ENCODE results near the gene NPHP4.
"Not testable (repeated sequence)": the region's sequence is repeated elsewhere in the genome, so short reads cannot be mapped to it uniquely, and the experiment has no call there.

Gene NPHP4

GRCh38 chr1:5934058-5934884, 58.0 kb downstream of the NPHP4 start:
- DNase-seq (ENCODE audit: low read depth in 2 of 2): no peak

DNA sequence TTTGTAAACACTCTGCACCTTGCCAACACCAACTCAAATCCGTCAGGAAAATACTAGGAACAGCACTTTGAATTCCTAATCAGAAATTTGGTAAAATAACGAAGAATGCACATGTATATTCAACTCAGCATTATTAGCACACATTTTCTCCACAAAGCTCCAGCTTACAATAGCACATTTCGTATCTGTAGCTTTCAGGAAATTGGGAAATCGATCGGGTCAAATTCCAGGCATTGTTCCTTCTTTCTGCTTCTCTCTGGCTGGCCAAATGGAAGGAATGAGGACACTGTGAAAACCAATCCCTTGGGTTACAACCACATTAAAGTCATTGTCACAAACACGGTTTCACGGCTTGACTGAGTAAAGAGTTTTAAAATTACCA, 58.6 kb downstream of the NPHP4 start:
- peak in 1 of 2 experiments; percentile 20 for DNase-seq (ENCODE audit: low read depth in 2 of 2)

GRCh38 chr1:5933050-5933449, 59.2 kb downstream of the NPHP4 start:
- no peak for DNase-seq (ENCODE audit: low read depth in 2 of 2)

- no peak for DNase-seq (ENCODE audit: low read depth in 2 of 2)
Measured at GRCh38 chr1:5928714-5929400, 63.4 kb downstream of the NPHP4 start.

GRCh38 chr1:5927506-5928370, 64.5 kb downstream of the NPHP4 start:
- no peak for DNase-seq (ENCODE audit: low read depth in 2 of 2)

- DNase-seq (ENCODE audit: low read depth in 2 of 2): no peak
Measured at GRCh38 chr1:5926686-5927435, 65.4 kb downstream of the NPHP4 start.

GRCh38 chr1:5922700-5923330, 69.4 kb downstream of the NPHP4 start:
- DNase-seq (ENCODE audit: low read depth in 2 of 2): not testable (repeated sequence)

- peak in 1 of 2 experiments; percentile 9 for DNase-seq (ENCODE audit: low read depth in 2 of 2)
Measured at GRCh38 chr1:5921671-5922070, 70.6 kb downstream of the NPHP4 start.

- no peak for DNase-seq (ENCODE audit: low read depth in 2 of 2)
Measured at GRCh38 chr1:5921129-5921528, 71.1 kb downstream of the NPHP4 start.

GRCh38 chr1:5920201-5920600, 72.0 kb downstream of the NPHP4 start:
- no peak for DNase-seq (ENCODE audit: low read depth in 2 of 2)

DNA sequence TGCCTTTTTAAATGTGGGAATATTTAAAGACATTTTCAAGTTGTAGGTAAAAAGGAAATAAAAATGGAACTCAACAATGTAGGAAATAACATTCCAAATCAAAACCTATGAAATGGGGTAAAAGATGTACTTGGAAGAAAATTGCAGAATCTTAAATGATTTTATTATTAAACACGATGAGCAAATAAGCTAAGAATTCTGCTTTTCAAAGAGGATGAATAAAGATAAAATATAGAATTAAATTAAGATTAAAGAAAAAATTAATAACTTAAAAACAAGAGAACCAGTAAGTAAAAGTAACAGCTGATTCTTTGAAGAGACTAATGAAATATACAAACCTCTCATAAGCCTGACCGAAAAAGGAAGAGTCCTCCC, 74.0 kb downstream of the NPHP4 start:
- DNase-seq (ENCODE audit: low read depth in 2 of 2): no peak

DNA sequence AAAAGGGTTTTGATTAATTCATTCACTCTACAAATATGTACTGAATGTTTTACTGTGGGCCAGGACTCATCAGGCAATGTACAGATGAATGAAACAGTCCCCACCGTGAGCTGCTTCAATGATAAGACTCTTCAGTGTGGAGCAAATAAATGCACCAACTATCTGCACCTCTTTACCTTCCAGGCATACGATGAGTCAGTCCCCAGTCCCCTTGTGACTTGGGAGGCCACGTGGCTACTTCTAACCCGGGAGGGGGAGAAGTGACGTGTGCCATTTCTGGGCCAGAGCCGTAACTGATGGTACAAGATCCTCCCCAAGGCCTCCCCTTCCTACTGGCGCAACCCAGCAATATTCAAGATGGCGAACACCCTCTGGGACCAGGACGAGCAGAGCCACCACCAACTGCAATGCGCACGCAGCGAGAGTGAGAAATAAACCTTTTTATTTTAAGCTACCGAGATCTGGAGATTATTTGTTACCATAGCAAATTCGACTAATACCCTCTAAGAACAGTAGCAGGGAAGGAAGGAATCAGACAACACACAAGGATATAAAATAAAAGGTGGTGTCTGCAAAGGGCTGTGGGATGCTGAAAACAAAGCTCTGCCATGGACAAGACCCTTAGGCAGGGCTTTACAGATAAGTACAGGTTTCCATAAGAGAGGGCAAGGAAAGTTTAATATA, 74.5 kb downstream of the NPHP4 start:
- no peak for DNase-seq (ENCODE audit: low read depth in 2 of 2)

DNA sequence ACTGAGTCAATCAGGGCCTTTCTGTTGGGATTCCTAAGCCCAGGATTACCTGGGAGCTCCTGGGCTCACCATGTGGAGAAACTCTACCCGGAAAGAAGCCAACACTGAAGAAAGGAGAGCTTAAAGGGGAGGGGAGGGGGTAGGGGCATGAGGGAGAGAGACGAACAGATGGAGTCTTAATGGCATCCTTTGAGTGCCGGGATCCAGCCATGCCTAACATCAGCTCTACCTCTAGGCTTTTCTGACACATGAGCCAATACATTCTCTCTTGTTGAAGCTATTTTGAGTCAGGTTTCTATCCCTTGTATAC, 75.0 kb downstream of the NPHP4 start:
- DNase-seq (ENCODE audit: low read depth in 2 of 2): no peak

DNA sequence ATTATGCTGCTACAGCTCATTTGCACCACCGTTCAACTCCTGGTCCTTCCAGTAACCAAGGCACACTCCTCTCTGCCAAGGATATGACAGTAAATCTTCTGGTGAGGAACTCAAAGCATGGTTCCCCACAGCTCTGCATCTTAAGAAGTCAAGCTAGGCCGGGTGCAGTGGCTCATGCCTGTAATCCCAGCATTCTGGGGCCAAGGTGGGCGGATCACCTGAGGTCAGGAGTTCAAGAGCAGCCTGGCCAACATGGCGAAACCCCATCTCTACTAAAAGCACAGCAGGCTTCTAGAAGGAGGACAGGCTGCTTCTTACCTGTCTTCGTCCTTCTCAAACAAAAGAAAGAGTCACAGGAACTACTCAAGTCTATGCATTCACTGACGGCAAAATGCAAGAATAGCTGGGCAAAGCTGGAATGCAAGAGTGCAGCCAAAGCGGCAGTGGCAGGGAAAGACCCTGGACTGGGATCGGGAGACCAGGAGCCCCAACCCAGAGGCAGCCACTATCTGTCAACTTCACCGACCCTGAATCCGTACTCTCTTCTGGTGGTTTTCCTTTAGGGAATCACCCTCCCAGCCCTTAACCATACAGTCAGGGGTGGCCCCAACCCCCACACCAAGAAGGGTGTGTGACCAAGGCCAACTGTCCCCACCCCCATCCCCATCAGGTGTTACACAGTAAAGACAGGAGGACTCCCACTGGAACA, 75.5 kb downstream of the NPHP4 start:
- no peak for DNase-seq (ENCODE audit: low read depth in 2 of 2)

DNA sequence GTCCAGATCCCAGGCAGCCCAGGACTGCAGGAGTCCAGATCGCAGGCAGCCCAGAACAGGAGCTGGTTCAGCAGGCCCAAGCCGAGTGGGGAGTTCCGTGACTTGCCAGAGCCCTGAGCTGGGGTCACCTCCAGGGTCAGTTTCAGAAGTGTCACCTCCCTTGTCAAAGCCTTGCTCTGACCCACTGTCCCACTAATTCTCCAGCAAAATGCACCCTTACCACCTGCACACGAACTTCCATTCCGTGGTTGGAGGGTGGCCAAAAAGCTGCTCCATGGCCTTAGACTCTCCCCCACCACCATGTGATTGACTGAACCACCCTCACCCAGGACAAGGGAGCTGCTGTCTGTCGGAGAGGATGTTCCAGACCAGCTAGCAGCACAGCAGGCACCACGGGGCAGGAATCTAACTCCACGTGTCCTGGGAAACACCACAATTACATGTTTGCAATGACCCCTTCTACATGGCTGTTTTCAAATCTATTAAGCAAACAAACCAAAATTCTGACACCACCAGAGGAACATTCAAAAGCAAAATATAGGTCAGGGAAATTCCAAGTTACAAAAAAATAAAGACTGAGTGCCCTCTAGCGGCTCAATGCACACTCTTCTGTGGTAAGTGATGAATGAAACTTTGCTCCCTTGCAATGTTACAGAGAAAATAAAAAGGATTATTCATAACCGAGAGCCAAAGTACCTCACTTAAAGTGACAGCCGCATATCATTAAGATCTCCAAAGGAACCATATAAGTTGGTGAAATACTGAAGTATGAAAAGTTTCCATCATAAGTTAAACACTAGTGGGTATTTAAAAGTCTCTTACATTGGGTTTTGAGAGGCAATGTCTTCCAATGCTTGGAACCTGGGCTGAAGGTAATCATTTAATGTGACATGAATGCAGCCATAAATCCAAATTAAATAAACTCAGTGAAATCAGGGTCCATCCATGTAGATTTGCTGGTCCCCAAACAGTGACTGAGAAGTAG, 76.3 kb downstream of the NPHP4 start:
- peak in 1 of 2 experiments; percentile 23 for DNase-seq (ENCODE audit: low read depth in 2 of 2)

GRCh38 chr1:5914676-5915365, 77.4 kb downstream of the NPHP4 start:
- DNase-seq (ENCODE audit: low read depth in 2 of 2): no peak

DNA sequence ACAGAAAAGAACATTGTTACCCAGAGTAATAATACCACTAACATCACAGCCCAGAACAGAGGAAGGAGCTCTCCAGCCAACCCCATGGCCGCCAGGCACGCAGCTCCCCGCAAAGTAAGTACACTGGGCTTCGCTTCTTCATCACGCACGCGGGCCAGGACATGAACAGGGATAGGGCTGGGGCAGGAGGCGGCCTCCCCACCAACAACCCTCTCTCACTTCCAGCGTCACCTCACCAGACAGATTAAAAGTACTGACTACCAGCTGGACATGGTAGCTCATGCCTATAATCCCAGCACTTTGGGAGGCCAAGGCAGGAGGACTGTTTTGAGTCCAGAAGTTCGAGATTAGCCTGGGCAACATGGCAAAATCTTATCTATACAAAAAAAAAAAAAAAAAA, 78.3 kb downstream of the NPHP4 start:
- DNase-seq (ENCODE audit: low read depth in 2 of 2): no peak

All from fibroblast of skin of left quadriceps (primary cell).